IMR-90 (cell line): ENCODE measurements around the gene FRAS1. TPM values are rescaled to one million over a fixed set of nuclear protein-coding genes. Genes with fewer than 3 reads are reported as not detected.

Experiments used
- ATAC-seq: fragments of 200-7000 bp; cut with Tn5 transposase; 2 replicates; pipeline ENCODE4 v1.9.1; 2020; ENCODE audit warnings: low read depth, mild to moderate bottlenecking, moderate library complexity
- BruUV-seq: library from RNA; stranded (reverse); fragments of 400-500 nt; replicated peaks from 2 replicates; lab custom pipeline; 2021; lab: Mats Ljungman, UMichigan
- CTCF ChIA-PET: fragments of 300-600 bp; formaldehyde crosslinking; extraction: SDS; loops from one replicate; lab custom pipeline; 2021; ENCODE audit warnings: antibody characterized with exemption; lab: Yijun Ruan, JAX
- POLR2A ChIA-PET: fragments of 300-600 bp; sonication (Branson Sonifier 250); formaldehyde crosslinking; loops from one replicate; lab custom pipeline; 2022; ENCODE audit warnings: antibody characterized with exemption; ENCODE audit not compliant: unreplicated experiment; lab: Charles Lee
- DNase-seq: peaks from one replicate; pipeline ENCODE4 v3.0.0; 2013
- H2AFZ ChIP-seq: replicated peaks from 2 replicates; pipeline ENCODE3; 2013; ENCODE audit warnings: low read length, mild to moderate bottlenecking; ENCODE audit not compliant: poor library complexity
- H2AK5ac ChIP-seq: 2 replicates; pipeline ENCODE4 v1.6.1; 2013; ENCODE audit warnings: low read depth, low read length, inconsistent platforms
- H2AK9ac ChIP-seq: replicated peaks from 2 replicates; pipeline ENCODE3; 2013; ENCODE audit warnings: mild to moderate bottlenecking, low read depth, low read length, moderate library complexity; ENCODE audit not compliant: poor library complexity
- H2BK120ac ChIP-seq: 2 replicates; pipeline ENCODE4 v1.6.1; 2013; ENCODE audit warnings: low read depth, low read length, inconsistent platforms
- H2BK15ac ChIP-seq: 3 replicates; pipeline ENCODE4 v1.6.1; 2013; ENCODE audit warnings: low read depth, low read length, inconsistent platforms
- H2BK20ac ChIP-seq: 2 replicates; pipeline ENCODE4 v1.6.1; 2013; ENCODE audit warnings: low read depth, mild to moderate bottlenecking, inconsistent platforms, low read length, moderate library complexity
- H2BK5ac ChIP-seq: 2 replicates; pipeline ENCODE4 v1.6.1; 2013; ENCODE audit warnings: mild to moderate bottlenecking, low read depth, low read length, inconsistent platforms; ENCODE audit not compliant: poor library complexity, severe bottlenecking
- H3K14ac ChIP-seq: replicated peaks from 2 replicates; pipeline ENCODE4 v1.6.1; 2013; ENCODE audit warnings: low read depth, low read length, inconsistent platforms
- H3K18ac ChIP-seq: 2 replicates; pipeline ENCODE4 v1.6.1; 2013; ENCODE audit warnings: low read depth, low read length, control low read depth
- H3K23ac ChIP-seq: 2 replicates; pipeline ENCODE4 v1.6.1; 2013; ENCODE audit warnings: low read depth, low read length, inconsistent platforms
- H3K27ac ChIP-seq: 2 replicates; pipeline ENCODE4 v1.5.1; 2013; ENCODE audit warnings: mild to moderate bottlenecking, control low read depth, low read length; ENCODE audit not compliant: insufficient read depth
- H3K27me3 ChIP-seq: 2 replicates; pipeline ENCODE4 v1.6.1; 2013; ENCODE audit warnings: low read length; ENCODE audit not compliant: control insufficient read depth, insufficient read depth
- H3K36me3 ChIP-seq: 2 replicates; pipeline ENCODE4 v1.6.1; 2013; ENCODE audit warnings: low read length, mixed read lengths; ENCODE audit not compliant: control insufficient read depth, insufficient read depth
- H3K4ac ChIP-seq: 2 replicates; pipeline ENCODE4 v1.6.1; 2013; ENCODE audit warnings: low read depth, low read length, inconsistent platforms
- H3K4me1 ChIP-seq: 2 replicates; pipeline ENCODE4 v1.6.1; 2013; ENCODE audit warnings: low read length, mixed read lengths; ENCODE audit not compliant: control insufficient read depth, insufficient read depth
- H3K4me2 ChIP-seq: 2 replicates; pipeline ENCODE4 v1.6.1; 2013; ENCODE audit warnings: low read depth, mild to moderate bottlenecking, control low read depth, low read length, moderate library complexity
- H3K4me3 ChIP-seq: 2 replicates; pipeline ENCODE4 v1.5.1; 2013; ENCODE audit warnings: low read depth, mild to moderate bottlenecking, control low read depth, low read length, moderate library complexity; ENCODE audit not compliant: insufficient read depth
- H3K56ac ChIP-seq: 2 replicates; pipeline ENCODE4 v1.6.1; 2013; ENCODE audit warnings: low read length, inconsistent platforms; ENCODE audit not compliant: insufficient read depth; ENCODE audit errors: extremely low read depth
- H3K79me1 ChIP-seq, 2 experiments: 2 replicates each; pipeline ENCODE4 v1.6.1; 2013; ENCODE audit warnings: low read length in 2 of 2, inconsistent platforms in 1 of 2, low read depth in 1 of 2
- H3K9ac ChIP-seq: 2 replicates; pipeline ENCODE4 v1.6.1; 2013; ENCODE audit warnings: low read depth, low read length, control low read depth
- H3K9me1 ChIP-seq: 2 replicates; pipeline ENCODE4 v1.6.1; 2013; ENCODE audit warnings: low read length, inconsistent platforms; ENCODE audit not compliant: insufficient read depth
- H3K9me3 ChIP-seq: 2 replicates; pipeline ENCODE4 v1.6.1; 2013; ENCODE audit warnings: low read length; ENCODE audit not compliant: control insufficient read depth, insufficient read depth
- H4K20me1 ChIP-seq: 2 replicates; pipeline ENCODE4 v1.6.1; 2013; ENCODE audit warnings: low read length, inconsistent platforms; ENCODE audit not compliant: insufficient read depth
- H4K5ac ChIP-seq: 2 replicates; pipeline ENCODE4 v1.6.1; 2013; ENCODE audit warnings: mild to moderate bottlenecking, low read depth, low read length, control low read depth
- H4K8ac ChIP-seq, 2 experiments: 2 replicates each; pipeline ENCODE4 v1.6.1; 2013; ENCODE audit warnings: low read depth in 2 of 2, low read length in 2 of 2, control low read depth in 1 of 2, inconsistent platforms in 1 of 2
- H4K91ac ChIP-seq: 2 replicates; pipeline ENCODE4 v1.6.1; 2013; ENCODE audit warnings: low read depth, low read length, inconsistent platforms; ENCODE audit not compliant: insufficient read depth
- BHLHE40 ChIP-seq: fragments of 150-350 bp; IDR thresholded peaks from 2 replicates; pipeline ENCODE4 v1.6.1; 2016; ENCODE audit warnings: mild to moderate bottlenecking, low read depth, low read length
- CEBPB ChIP-seq: IDR thresholded peaks from 2 replicates; pipeline ENCODE4 v1.6.1; 2012; ENCODE audit warnings: low read depth, low read length, improper control_type of control experiment
- CHD1 ChIP-seq: IDR thresholded peaks from 2 replicates; pipeline ENCODE4 v1.6.1; 2012; ENCODE audit warnings: low read depth, low read length, improper control_type of control experiment
- CTCF ChIP-seq: conservative IDR thresholded peaks from 2 replicates; pipeline ENCODE4 v1.5.1; 2012; ENCODE audit warnings: mild to moderate bottlenecking, low read depth, low read length, improper control_type of control experiment
- ELK1 ChIP-seq: fragments of 150-350 bp; IDR thresholded peaks from 2 replicates; pipeline ENCODE4 v1.6.1; 2016; ENCODE audit warnings: low read depth, mild to moderate bottlenecking, low read length, moderate library complexity, borderline replicate concordance
- FOS ChIP-seq: fragments of 150-350 bp; IDR thresholded peaks from 2 replicates; pipeline ENCODE4 v1.6.1; 2016; ENCODE audit warnings: low read depth, low read length
- MAFK ChIP-seq: IDR thresholded peaks from 2 replicates; pipeline ENCODE4 v1.6.1; 2012; ENCODE audit warnings: low read depth, low read length, improper control_type of control experiment
- MAZ ChIP-seq: IDR thresholded peaks from 2 replicates; pipeline ENCODE4 v1.6.1; 2012; ENCODE audit warnings: low read depth, mild to moderate bottlenecking, low read length, improper control_type of control experiment, moderate library complexity, borderline replicate concordance
- MXI1 ChIP-seq: IDR thresholded peaks from 2 replicates; pipeline ENCODE4 v1.6.1; 2012; ENCODE audit warnings: low read depth, mild to moderate bottlenecking, low read length, moderate library complexity, borderline replicate concordance
- NFE2L2 ChIP-seq: fragments of 150-350 bp; IDR thresholded peaks from 2 replicates; pipeline ENCODE4 v1.6.1; 2016; ENCODE audit warnings: low read depth, mild to moderate bottlenecking, low read length
- POLR2A ChIP-seq: IDR thresholded peaks from 2 replicates; pipeline ENCODE4 v1.6.1; 2012; ENCODE audit warnings: mild to moderate bottlenecking, low read depth, low read length
- RAD21 ChIP-seq: IDR thresholded peaks from 2 replicates; pipeline ENCODE4 v1.6.1; 2012; ENCODE audit warnings: low read length, improper control_type of control experiment
- RCOR1 ChIP-seq: IDR thresholded peaks from 2 replicates; pipeline ENCODE4 v1.6.1; 2012; ENCODE audit warnings: mild to moderate bottlenecking, low read length, improper control_type of control experiment; ENCODE audit not compliant: insufficient replicate concordance
- RFX5 ChIP-seq: IDR thresholded peaks from 2 replicates; pipeline ENCODE4 v1.8.0; 2012; ENCODE audit warnings: low read depth, mild to moderate bottlenecking, low read length, moderate library complexity
- SMC3 ChIP-seq: fragments of 150-350 bp; IDR thresholded peaks from 2 replicates; pipeline ENCODE4 v1.6.1; 2016; ENCODE audit warnings: low read depth, mild to moderate bottlenecking, antibody characterized with exemption, low read length, moderate library complexity
- USF2 ChIP-seq: fragments of 150-350 bp; IDR thresholded peaks from 2 replicates; pipeline ENCODE4 v1.6.1; 2017; ENCODE audit warnings: mild to moderate bottlenecking, antibody characterized with exemption, low read length, low read depth
- WGBS, 2 experiments: methylation state at CpG; one replicate each; pipeline versions ENCODE4 v1.1.5 to v1.1.7; 2013; ENCODE audit warnings: missing lambda C conversion rate in 2 of 2; ENCODE audit not compliant: insufficient read length in 1 of 2; ENCODE audit errors: extremely low coverage in 2 of 2; 5-methylcytosine and 5-hydroxymethylcytosine counted together
- dilution Hi-C: fragments of 300-500 bp; cut with HindIII; formaldehyde crosslinking; loops from one replicate; pipeline ENCODE4 v1.14.3; 2018; ENCODE audit warnings: low sequenced_read_pairs; ENCODE audit not compliant: unreplicated experiment
- in situ Hi-C: fragments of 300-500 bp; cut with MboI; formaldehyde crosslinking; loops from 3 replicates; pipeline ENCODE4 v1.14.3; 2019; ENCODE audit warnings: low sequenced_read_pairs, inconsistent platforms, mixed read lengths
- intact Hi-C: fragments of 100-400 bp; cut with micrococcal nuclease; formaldehyde crosslinking; loops from 2 replicates; pipeline ENCODE4 v1.10.0; 2022
- polyA plus RNA-seq, 3 experiments: library from polyadenylated mRNA; depleted of rRNA; stranded (reverse); fragments of >200 nt; gene quantifications; 2 replicates each; pipeline ENCODE4 v1.2.3, GENCODE V29; 2012; ENCODE audit warnings: low replicate concordance in 1 of 3
- total RNA-seq: library from RNA; depleted of rRNA; stranded (reverse); fragments of >200 nt; gene quantifications from 2 replicates; pipeline ENCODE4 v1.2.3, GENCODE V29; 2012

Gene FRAS1
- total and polyA plus RNA-seq, 2 of the 4 experiments (the other 2 are of a cell fraction) = under 0.01 to 0.03 TPM

GRCh38 chr4:78031417-78031950, 25.6 kb upstream of the FRAS1 start:
- in situ Hi-C loops = no loop called here
- H3K18ac ChIP-seq = no peak overlapping the region
- no peak overlapping the region for H3K14ac ChIP-seq
- no peak for TF ChIP-seq RAD21
- TF ChIP-seq SMC3 = no peak
- no peak for TF ChIP-seq RCOR1
- TF ChIP-seq USF2 = no peak
- TF ChIP-seq RFX5 = no peak
- TF ChIP-seq CEBPB = no peak
- no peak for TF ChIP-seq MAZ
- TF ChIP-seq MAFK = no peak
- TF ChIP-seq CHD1 = no peak
- TF ChIP-seq CTCF = no peak
- TF ChIP-seq POLR2A = no peak
- no peak for TF ChIP-seq MXI1
- TF ChIP-seq BHLHE40 = no peak
- no peak for TF ChIP-seq FOS
- no peak for TF ChIP-seq ELK1
- TF ChIP-seq NFE2L2 = no peak
- no peak overlapping the region for H2BK20ac ChIP-seq
- no peaks in the 10 kb centered on the region for H3K4me1 ChIP-seq
- no peak overlapping the region for H3K4me3 ChIP-seq
- H3K56ac ChIP-seq = no peak overlapping the region
- H2BK120ac ChIP-seq = no peak overlapping the region
- H4K20me1 ChIP-seq = no peaks in the 10 kb centered on the region
- WGBS, 2 experiments = no CpG with 5 or more reads among the region's 5 CpGs
- no peaks in the 10 kb centered on the region for H3K9me1 ChIP-seq
- no peak overlapping the region for H2AK9ac ChIP-seq
- H3K36me3 ChIP-seq = no peaks in the 10 kb centered on the region
- no peak overlapping the region for H3K27ac ChIP-seq
- POLR2A ChIA-PET = no interaction called here
- ATAC-seq (no peak), DNase-seq (no peak)
- no peaks in the 10 kb centered on the region for H3K27me3 ChIP-seq
- CTCF ChIA-PET = interaction anchor here (0.5 kb wide), 1 partner anchor 630 kb away, joined by 5 read pairs; no protein-coding TSS in a partner anchor
- H3K23ac ChIP-seq = no peak overlapping the region
- no peak overlapping the region for H4K91ac ChIP-seq
- no peak overlapping the region for H3K4ac ChIP-seq
- H4K8ac ChIP-seq = no peak overlapping the region
- dilution Hi-C loops = no loop called here
- H2BK5ac ChIP-seq = no peak overlapping the region
- H2AK5ac ChIP-seq = no peak overlapping the region
- intact Hi-C loops = no loop called here
- no peak overlapping the region for H4K5ac ChIP-seq
- no peaks in the 10 kb centered on the region for H3K79me1 ChIP-seq
- no TSS peak for BruUV-seq
- H2AFZ ChIP-seq = no peak overlapping the region
- no peak overlapping the region for H3K4me2 ChIP-seq
- no peak overlapping the region for H2BK15ac ChIP-seq
- no peaks in the 10 kb centered on the region for H3K9me3 ChIP-seq
- H3K9ac ChIP-seq = no peak overlapping the region
